WI38 (cell line): ENCODE data around the gene ZBTB20.
A peak's percentile ranks its signal among the peaks of the same experiment; 100 is the strongest.

Source experiments
- H3K4me3 ChIP-seq: 2 replicates; pipeline ENCODE4 v1.5.1; 2011; ENCODE audit warnings: low read depth, mild to moderate bottlenecking, control low read depth, low read length
- TF ChIP-seq, protein P1 (sequence below): IDR thresholded peaks from 2 replicates; pipeline ENCODE4 v1.5.1; 2012; ENCODE audit warnings: low read depth, mild to moderate bottlenecking, control low read depth, low read length

Gene ZBTB20

DNA sequence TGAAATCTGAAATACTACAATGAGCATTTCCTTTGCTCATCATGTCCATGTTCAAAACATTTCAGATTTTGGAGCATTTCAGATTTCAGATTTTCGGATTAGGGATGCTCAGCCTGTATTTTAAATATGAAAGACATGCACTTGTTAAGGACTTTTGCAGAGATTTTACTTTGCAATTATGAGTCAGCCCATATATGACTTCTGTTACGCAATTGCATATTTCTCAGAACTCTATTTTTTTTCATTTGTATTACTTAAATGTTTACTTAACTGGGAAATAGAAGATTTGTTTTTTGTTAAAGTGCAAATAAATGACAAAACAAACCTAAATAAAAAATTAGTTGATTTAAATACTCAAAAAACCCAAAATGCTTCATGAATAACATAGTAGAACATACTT, 376.2 kb downstream of the ZBTB20 start:
- H3K4me3 ChIP-seq = no peak overlapping the region
- TF ChIP-seq, protein P1, sequence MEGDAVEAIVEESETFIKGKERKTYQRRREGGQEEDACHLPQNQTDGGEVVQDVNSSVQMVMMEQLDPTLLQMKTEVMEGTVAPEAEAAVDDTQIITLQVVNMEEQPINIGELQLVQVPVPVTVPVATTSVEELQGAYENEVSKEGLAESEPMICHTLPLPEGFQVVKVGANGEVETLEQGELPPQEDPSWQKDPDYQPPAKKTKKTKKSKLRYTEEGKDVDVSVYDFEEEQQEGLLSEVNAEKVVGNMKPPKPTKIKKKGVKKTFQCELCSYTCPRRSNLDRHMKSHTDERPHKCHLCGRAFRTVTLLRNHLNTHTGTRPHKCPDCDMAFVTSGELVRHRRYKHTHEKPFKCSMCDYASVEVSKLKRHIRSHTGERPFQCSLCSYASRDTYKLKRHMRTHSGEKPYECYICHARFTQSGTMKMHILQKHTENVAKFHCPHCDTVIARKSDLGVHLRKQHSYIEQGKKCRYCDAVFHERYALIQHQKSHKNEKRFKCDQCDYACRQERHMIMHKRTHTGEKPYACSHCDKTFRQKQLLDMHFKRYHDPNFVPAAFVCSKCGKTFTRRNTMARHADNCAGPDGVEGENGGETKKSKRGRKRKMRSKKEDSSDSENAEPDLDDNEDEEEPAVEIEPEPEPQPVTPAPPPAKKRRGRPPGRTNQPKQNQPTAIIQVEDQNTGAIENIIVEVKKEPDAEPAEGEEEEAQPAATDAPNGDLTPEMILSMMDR = no peak

DNA sequence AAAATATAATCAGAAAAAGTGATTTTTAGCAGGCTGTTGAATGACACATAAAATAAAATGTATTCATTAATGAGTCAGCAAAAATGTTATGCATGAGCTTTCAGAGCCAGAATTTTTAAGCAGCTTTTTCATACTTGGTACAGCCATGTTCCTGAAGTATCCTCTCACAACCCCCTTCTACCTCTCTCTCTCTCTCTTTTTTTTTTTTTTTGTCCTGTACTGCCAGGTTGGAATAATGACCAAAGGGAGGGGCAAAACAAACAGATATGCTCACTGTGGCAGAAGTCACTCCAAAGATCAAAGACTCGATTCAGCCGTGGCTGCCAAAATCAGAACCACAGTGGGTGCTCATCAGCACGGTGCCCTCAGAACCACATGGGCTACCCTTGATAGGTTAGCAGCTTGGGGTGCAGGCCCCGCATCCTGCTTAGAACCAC, 383.0 kb downstream of the ZBTB20 start:
- H3K4me3 ChIP-seq = no peak overlapping the region
- TF ChIP-seq, protein P1 = no peak

DNA sequence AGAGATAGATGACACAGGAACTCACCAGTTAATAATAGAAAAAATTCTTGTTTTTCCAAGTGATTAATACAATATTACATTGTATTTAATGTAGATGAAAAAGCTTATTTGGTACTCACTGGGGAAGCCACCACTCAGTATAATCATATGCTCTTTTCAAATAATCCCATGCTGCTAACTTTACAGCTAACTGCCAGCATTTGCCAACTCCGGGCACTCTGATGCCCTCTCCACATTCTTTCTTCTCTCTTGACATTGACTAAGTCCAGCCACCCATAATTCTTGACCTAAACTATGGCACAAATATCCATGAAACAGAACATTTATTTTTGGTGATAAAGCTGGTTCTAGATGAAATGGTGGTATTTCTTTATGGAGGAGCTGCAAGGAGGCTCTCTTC, 384.9 kb downstream of the ZBTB20 start:
- TF ChIP-seq, protein P1 = no peak
- no peak overlapping the region for H3K4me3 ChIP-seq

DNA sequence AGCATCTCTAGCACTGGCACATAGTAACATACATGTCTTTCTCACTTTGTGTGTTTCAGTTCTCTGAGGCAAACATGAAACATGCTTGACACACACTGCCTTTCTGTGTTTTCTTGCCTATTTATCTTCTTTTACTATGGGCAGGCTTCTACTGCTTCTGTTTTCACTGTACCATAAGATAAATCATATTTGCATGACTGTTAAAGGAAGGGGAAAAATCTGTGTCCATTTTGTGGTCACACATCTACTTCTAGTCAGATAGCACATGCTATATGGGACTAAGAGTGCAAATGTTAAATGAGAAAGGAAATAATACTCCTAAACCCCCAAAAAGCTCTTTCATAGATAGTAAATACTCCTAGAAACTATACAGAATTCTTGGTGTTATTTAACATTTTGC, 386.4 kb downstream of the ZBTB20 start:
- no peak overlapping the region for H3K4me3 ChIP-seq
- TF ChIP-seq, protein P1 = no peak

DNA sequence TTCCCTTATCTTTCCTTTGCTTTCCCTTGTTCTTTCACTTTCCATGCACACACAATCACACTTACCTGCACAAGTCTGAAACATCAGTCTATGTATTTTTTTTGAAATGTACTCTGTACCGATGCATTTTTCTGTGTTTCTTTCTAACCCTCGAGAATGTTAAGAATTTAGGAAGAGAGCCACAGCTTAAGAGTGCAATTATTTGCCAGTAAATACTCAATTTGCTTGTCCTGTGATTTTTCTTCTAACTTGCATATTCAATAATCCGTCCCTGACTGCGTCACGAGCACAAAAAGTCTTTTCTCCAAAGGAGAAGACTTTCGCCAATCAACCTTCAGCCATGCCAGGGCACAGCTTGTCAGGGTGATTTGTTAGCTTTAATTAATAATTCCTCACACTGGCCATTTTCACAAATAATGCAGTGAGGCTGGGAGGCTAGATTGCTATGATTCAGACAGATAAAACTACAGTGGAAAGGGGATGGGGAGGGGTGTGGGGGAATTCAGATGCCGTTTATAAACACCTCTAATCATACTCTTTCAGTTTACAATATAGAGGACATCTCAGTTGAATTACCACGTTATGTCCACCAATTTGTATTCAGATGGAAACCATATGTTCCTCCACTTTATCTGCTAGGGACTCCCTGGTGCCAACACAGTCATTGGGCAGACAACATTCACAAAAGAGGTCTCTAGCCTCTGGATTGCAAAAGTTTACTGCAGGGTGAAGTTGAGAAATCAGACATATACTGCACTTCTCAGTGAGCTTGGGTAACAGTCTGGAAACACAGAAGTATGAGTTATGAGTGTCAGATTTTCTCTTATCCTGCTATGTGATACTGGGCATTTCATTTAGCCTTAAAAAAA, 388.0 kb downstream of the ZBTB20 start:
- TF ChIP-seq, protein P1 = no peak
- H3K4me3 ChIP-seq = peak overlapping the region; percentile 52

DNA sequence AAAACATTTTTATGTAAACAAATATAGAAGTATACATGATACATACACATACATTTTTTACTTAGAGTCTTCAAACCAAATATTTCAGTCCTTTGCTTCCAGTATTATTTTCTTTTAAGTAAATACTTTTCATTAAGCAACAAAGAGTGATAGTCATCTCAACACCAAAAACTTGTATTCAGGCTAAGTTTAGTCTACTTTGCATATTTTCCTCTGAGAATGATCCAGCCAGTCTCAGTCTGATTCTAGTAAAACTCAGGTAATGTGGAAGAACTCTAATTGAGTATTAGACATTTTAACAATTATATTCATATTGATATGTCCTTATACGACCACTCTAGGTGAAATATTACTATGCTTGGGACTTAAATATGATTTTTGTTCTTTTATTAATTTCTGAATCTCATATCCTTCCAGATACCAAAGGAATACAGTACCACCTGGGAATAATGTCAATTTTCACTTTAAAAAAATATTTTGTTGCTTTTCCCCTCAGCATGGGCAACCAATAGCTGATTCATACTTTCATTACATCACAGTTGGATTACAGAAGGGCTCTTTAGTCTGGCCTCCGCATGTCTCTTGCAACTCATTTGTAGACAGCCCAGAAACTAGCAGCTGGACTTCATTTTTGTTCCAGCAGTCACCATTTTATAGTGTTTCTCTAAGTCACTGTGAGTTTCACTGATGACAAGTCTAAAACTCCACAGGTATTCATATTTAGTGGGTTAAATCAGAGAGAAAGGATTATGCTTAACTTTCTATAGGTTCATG, 390.4 kb downstream of the ZBTB20 start:
- H3K4me3 ChIP-seq = no peak overlapping the region
- TF ChIP-seq, protein P1 = no peak

DNA sequence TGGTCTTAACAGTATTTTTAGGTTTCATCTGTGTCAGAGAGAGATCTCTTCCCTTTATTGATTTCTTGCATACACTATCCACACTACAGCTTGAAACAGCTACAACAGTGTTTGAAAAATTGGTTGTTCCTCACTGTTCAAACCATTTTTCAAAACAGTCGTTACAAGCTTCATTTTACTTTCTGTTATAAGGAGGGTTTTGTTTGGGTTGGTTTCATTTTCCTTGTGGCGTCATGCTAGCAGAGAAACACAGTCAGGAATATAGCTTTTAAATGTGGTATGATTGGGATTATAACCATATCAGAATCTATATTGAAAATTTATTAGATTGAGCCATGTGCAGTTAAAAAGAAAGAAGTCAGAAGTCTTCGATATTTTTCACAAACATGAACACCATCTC, 400.6 kb downstream of the ZBTB20 start:
- H3K4me3 ChIP-seq = no peak overlapping the region
- TF ChIP-seq, protein P1 = no peak
